Epithelial cell of esophagus (primary cell): Measurements from ENCODE around the gene INPPL1.

ENCODE experiments used
- DNase-seq: peaks from one replicate; pipeline ENCODE4 v3.0.0; 2010; ENCODE audit warnings: low read depth
- H3K4me3 ChIP-seq: 2 replicates; pipeline ENCODE4 v1.5.1; 2011; ENCODE audit warnings: mild to moderate bottlenecking, low read length, control low read depth
- CTCF ChIP-seq: IDR thresholded peaks from 2 replicates; pipeline ENCODE4 v1.5.1; 2011; ENCODE audit warnings: low read depth, mild to moderate bottlenecking, low read length, control low read depth, inconsistent platforms; ENCODE audit not compliant: insufficient read depth; ENCODE audit errors: missing control alignments

Gene INPPL1

DNA sequence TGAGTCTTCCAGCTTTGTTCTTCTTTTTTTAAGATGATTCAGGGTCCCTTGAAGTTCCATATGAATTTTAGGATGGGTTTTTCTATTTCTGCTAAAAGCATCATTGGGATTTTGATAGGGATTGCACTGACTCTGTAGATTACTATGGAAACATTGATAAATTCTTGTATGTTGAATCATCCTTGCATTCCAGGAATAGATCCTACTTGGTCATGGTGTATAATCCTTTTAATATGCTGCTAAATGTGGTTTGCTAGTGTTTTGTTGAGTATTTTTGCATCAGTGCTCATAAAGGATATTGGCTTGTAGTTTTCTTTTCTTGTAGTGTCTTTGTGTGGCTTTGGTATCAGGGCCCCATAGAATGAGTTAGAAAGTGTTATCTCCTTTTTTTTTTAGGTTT is 54.3 kb downstream of the INPPL1 start:
- no peak for TF ChIP-seq CTCF
- DNase-seq = peak; percentile 13
- H3K4me3 ChIP-seq = no peak overlapping the region

DNA sequence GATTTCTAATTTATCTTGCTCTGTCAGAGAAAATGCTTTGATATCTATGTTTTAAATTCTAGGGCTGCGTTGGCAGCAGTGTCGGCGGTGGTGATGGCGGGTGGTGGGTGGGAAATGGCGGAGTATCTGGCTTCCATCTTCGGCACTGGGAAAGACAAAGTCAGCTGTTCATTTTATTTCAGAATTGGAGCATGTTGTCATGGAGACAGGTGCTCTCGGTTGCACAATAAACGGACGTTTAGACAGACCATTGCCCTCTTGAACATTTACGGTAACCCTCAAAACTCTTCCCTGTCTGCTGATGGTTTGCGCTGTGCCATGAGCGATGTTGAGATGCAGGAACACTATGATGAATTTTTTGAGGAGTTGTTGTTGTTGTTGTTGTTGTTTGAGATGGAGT is 55.5 kb downstream of the INPPL1 start:
- no peak overlapping the region for H3K4me3 ChIP-seq
- no peak for TF ChIP-seq CTCF
- no peak for DNase-seq

DNA sequence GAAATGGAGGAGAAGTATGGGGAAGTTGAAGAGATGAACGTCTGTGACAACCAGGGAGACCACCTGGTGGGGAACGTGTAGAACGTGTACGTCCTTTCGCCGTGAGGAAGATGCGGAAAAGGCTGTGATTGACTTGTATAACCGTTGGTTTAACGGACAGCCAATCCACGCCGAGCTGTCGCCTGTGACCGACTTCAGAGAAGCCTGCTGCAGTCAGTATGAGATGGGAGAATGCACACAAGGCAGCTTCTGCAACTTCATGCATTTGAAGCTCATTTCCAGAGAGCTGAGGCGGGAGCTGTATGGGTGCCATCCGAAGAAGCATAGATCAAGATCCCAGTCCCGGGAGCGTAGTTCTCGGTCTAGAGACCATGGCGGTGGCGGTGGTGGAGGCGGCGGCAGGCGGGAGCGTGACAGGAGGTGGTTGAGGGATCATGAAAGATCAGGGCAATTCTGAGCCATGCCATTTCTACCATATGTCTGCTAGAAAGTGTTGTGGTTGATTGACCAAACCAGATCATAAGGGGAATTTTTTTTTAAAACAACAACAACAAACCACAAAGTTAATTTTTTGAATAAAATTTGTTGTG is 56.3 kb downstream of the INPPL1 start:
- no peak for TF ChIP-seq CTCF
- no peak for DNase-seq
- H3K4me3 ChIP-seq = no peak overlapping the region

- TF ChIP-seq CTCF = no peak
- no peak overlapping the region for H3K4me3 ChIP-seq
- no peak for DNase-seq
Measured at GRCh38 chr11:72283947-72284346, 59.4 kb downstream of the INPPL1 start.

DNA sequence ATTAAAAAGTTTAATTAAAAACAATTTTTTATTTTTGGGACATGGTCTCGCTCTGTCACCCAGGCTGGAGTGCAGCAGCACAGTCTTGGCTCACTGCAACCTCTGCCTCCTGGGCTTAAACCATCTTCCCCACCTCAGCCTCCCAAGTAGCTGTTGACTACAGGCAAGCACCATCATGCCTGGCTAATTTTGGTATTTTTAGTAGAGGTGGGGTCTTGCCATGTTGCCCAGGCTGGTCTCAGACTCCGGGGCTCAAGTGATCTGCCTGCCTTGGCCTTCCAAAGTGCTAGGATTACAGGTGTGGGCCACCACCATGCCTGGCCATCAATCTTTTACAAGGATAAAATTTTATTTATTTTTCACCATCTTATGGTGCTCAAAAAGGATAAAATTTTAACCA is 62.7 kb downstream of the INPPL1 start:
- DNase-seq = no peak

More for the DNA sequence above, 62.7 kb downstream of the INPPL1 start:
- TF ChIP-seq CTCF = no peak
- no peak overlapping the region for H3K4me3 ChIP-seq
